SK-N-SH treated with all-trans-retinoic acid at 6 μM for 48 hours (cell line): ENCODE measurements around the gene TMED7.
A peak's percentile ranks its signal among the peaks of the same experiment; 100 is the strongest.

Experiments used
- ATAC-seq: fragments of 200-7000 bp; cut with Tn5 transposase; 3 replicates; pipeline ENCODE4 v1.9.1; 2020; ENCODE audit warnings: mild to moderate bottlenecking, moderate library complexity
- ARNTL ChIP-seq: fragments of 450-650 bp; formaldehyde crosslinking; IDR thresholded peaks from 2 replicates; pipeline ENCODE4 v1.5.0; 2020; ENCODE audit warnings: low read depth, mild to moderate bottlenecking, moderate library complexity, borderline replicate concordance
- BACH2 ChIP-seq: fragments of 250-450 bp; sonication (Bioruptor Pico); IDR thresholded peaks from 2 replicates; pipeline ENCODE4 v1.9.0; 2021; ENCODE audit warnings: mild to moderate bottlenecking, borderline replicate concordance
- CREB5 ChIP-seq: fragments of 250-450 bp; sonication (Bioruptor Pico); IDR thresholded peaks from 2 replicates; pipeline ENCODE4 v1.5.1; 2020; ENCODE audit warnings: low read depth, mild to moderate bottlenecking, moderate library complexity
- CSDC2 ChIP-seq: fragments of 250-450 bp; sonication (Bioruptor Pico); IDR thresholded peaks from 2 replicates; pipeline ENCODE4 v1.5.0; 2020; ENCODE audit warnings: mild to moderate bottlenecking, moderate library complexity
- CSRNP3 ChIP-seq: fragments of 250-450 bp; sonication (Bioruptor Pico); IDR thresholded peaks from 2 replicates; pipeline ENCODE4 v1.5.1; 2021; ENCODE audit warnings: mild to moderate bottlenecking, moderate library complexity
- ESRRG ChIP-seq: fragments of 250-450 bp; sonication (Bioruptor Pico); IDR thresholded peaks from 2 replicates; pipeline ENCODE4 v1.6.1; 2021; ENCODE audit warnings: mild to moderate bottlenecking
- GLIS3 ChIP-seq: fragments of 250-450 bp; sonication (Bioruptor Pico); IDR thresholded peaks from 2 replicates; pipeline ENCODE4 v1.5.0; 2020; ENCODE audit warnings: mild to moderate bottlenecking, moderate library complexity
- ISL1 ChIP-seq: fragments of 250-450 bp; sonication (Bioruptor Pico); IDR thresholded peaks from 2 replicates; pipeline ENCODE4 v2.1.2; 2022; ENCODE audit warnings: mild to moderate bottlenecking, moderate library complexity
- OSR1 ChIP-seq: fragments of 250-450 bp; sonication (Bioruptor Pico); IDR thresholded peaks from 2 replicates; pipeline ENCODE4 v1.8.0; 2022; ENCODE audit warnings: moderate library complexity, mild to moderate bottlenecking, inconsistent platforms
- POU6F1 ChIP-seq: fragments of 250-450 bp; sonication (Bioruptor Pico); IDR thresholded peaks from 2 replicates; pipeline ENCODE4 v1.8.0; 2021; ENCODE audit warnings: low read depth, mild to moderate bottlenecking, moderate library complexity, borderline replicate concordance
- PPARA ChIP-seq: fragments of 250-450 bp; sonication (Bioruptor Pico); IDR thresholded peaks from 2 replicates; pipeline ENCODE4 v1.5.0; 2020; ENCODE audit warnings: mild to moderate bottlenecking, borderline replicate concordance
- RARB ChIP-seq: fragments of 250-450 bp; sonication (Bioruptor Pico); IDR thresholded peaks from 2 replicates; pipeline ENCODE4 v1.8.0; 2021; ENCODE audit warnings: mild to moderate bottlenecking, moderate library complexity
- SNAI2 ChIP-seq: fragments of 250-450 bp; sonication (Bioruptor Pico); IDR thresholded peaks from 2 replicates; pipeline ENCODE4 v1.5.0; 2020; ENCODE audit warnings: mild to moderate bottlenecking, moderate library complexity
- TCF4 ChIP-seq: fragments of 250-450 bp; sonication (Bioruptor Pico); IDR thresholded peaks from 2 replicates; pipeline ENCODE4 v1.8.0; 2021; ENCODE audit warnings: mild to moderate bottlenecking, moderate library complexity, borderline replicate concordance
- TSHZ2 ChIP-seq: fragments of 250-450 bp; sonication (Bioruptor Pico); IDR thresholded peaks from 2 replicates; pipeline ENCODE4 v1.5.0; 2020; ENCODE audit warnings: mild to moderate bottlenecking, moderate library complexity
- ZC3H10 ChIP-seq: fragments of 250-450 bp; sonication (Bioruptor Pico); IDR thresholded peaks from 2 replicates; pipeline ENCODE4 v1.5.1; 2021; ENCODE audit warnings: mild to moderate bottlenecking, moderate library complexity
- ZFP3 ChIP-seq: fragments of 250-450 bp; sonication (Bioruptor Pico); IDR thresholded peaks from 2 replicates; pipeline ENCODE4 v1.5.0; 2020; ENCODE audit warnings: mild to moderate bottlenecking, moderate library complexity
- ZFP30 ChIP-seq: fragments of 450-650 bp; formaldehyde crosslinking; IDR thresholded peaks from 2 replicates; pipeline ENCODE4 v1.5.0; 2022; ENCODE audit warnings: mild to moderate bottlenecking, moderate library complexity
- ZNF565 ChIP-seq: fragments of 450-650 bp; formaldehyde crosslinking; conservative IDR thresholded peaks from 2 replicates; pipeline ENCODE4 v1.5.0; 2020; ENCODE audit warnings: low read depth, mild to moderate bottlenecking, moderate library complexity
- ZNF70 ChIP-seq: fragments of 450-650 bp; formaldehyde crosslinking; IDR thresholded peaks from 2 replicates; pipeline ENCODE4 v1.5.0; 2020; ENCODE audit warnings: mild to moderate bottlenecking, moderate library complexity
- ZNF8 ChIP-seq: fragments of 450-650 bp; formaldehyde crosslinking; IDR thresholded peaks from 2 replicates; pipeline ENCODE4 v1.5.0; 2020; ENCODE audit warnings: mild to moderate bottlenecking, moderate library complexity

The TMED7 gene

GRCh38 chr5:115601701-115602590, 23.9 kb downstream of the TMED7 start, which contains the start of gene TICAM2:
Gene TICAM2, minus strand, starts transcription at chr5:115602479. Its CDS starts 21,223 bp downstream, at chr5:115581256.
- TF ChIP-seq CSDC2 (CRISPR knock-in tag) (no peak), ZNF8 (CRISPR knock-in tag) (no peak), TCF4 (no peak), ARNTL (CRISPR knock-in tag) (no peak), ZFP30 (CRISPR knock-in tag) (no peak), ZNF565 (CRISPR knock-in tag) (no peak), GLIS3 (CRISPR knock-in tag) (no peak), ZFP3 (no peak), CREB5 (CRISPR knock-in tag) (no peak), ZNF70 (CRISPR knock-in tag) (no peak), CSRNP3 (CRISPR knock-in tag) (no peak), BACH2 (no peak), TSHZ2 (CRISPR knock-in tag) (no peak)
- no peak for ATAC-seq

- no peak for ATAC-seq
- no peak for TF ChIP-seq ZNF8 (CRISPR knock-in tag)
- no peak for TF ChIP-seq TCF4
- no peak for TF ChIP-seq ESRRG (CRISPR knock-in tag)
- TF ChIP-seq CSDC2 (CRISPR knock-in tag) = no peak
- TF ChIP-seq SNAI2 (CRISPR knock-in tag) = no peak
- no peak for TF ChIP-seq ZNF565 (CRISPR knock-in tag)
- no peak for TF ChIP-seq OSR1 (CRISPR knock-in tag)
- no peak for TF ChIP-seq ZC3H10 (CRISPR knock-in tag)
- no peak for TF ChIP-seq ZNF70 (CRISPR knock-in tag)
Measured at GRCh38 chr5:115600766-115601165, 25.1 kb downstream of the TMED7 start.

- no peak for TF ChIP-seq RARB (CRISPR knock-in tag)
- no peak for TF ChIP-seq BACH2
- TF ChIP-seq ZNF8 (CRISPR knock-in tag) = no peak
- TF ChIP-seq PPARA (CRISPR knock-in tag) = no peak
- no peak for TF ChIP-seq ZNF70 (CRISPR knock-in tag)
- no peak for TF ChIP-seq ISL1 (CRISPR knock-in tag)
- TF ChIP-seq POU6F1 (CRISPR knock-in tag) = no peak
- TF ChIP-seq ZNF565 (CRISPR knock-in tag) = no peak
- no peak for TF ChIP-seq ZFP30 (CRISPR knock-in tag)
- TF ChIP-seq ARNTL (CRISPR knock-in tag) = no peak
- no peak for TF ChIP-seq CREB5 (CRISPR knock-in tag)
- no peak for TF ChIP-seq TCF4
- TF ChIP-seq CSDC2 (CRISPR knock-in tag) = no peak
- TF ChIP-seq SNAI2 (CRISPR knock-in tag) = no peak
- ATAC-seq = peak; percentile 24; the same call in 1 of the 3 replicates
Measured at GRCh38 chr5:115599924-115600323, 25.9 kb downstream of the TMED7 start.
